Daoy (cell line): ENCODE data around the gene PRKAR2B. TPM values are rescaled to one million over a fixed set of nuclear protein-coding genes. Genes with fewer than 3 reads are reported as not detected.
A peak's percentile ranks its signal among the peaks of the same experiment; 100 is the strongest.
"Not testable (repeated sequence)": the region's sequence is repeated elsewhere in the genome, so short reads cannot be mapped to it uniquely, and the experiment has no call there.

Experiments
- DNase-seq: peaks from one replicate; pipeline ENCODE4 v3.0.0-alpha.2; 2015; ENCODE audit warnings: low read depth
- total RNA-seq: library from RNA; depleted of rRNA; stranded (reverse); fragments of >200 nt; shearing (Covaris generic); gene quantifications from 2 replicates; pipeline ENCODE4 v1.2.3, GENCODE V29; 2014

Gene PRKAR2B
- total RNA-seq, 1 experiment from 2014 or later = 12.3 TPM

- no peak for DNase-seq
Measured at GRCh38 chr7:107077699-107078516, 33.4 kb downstream of the PRKAR2B start.

GRCh38 chr7:107078517-107078966 lies 34.0 kb downstream of the PRKAR2B start:
- peak; percentile 85 for DNase-seq

GRCh38 chr7:107079212-107079940 lies 34.9 kb downstream of the PRKAR2B start:
- no peak for DNase-seq

- DNase-seq = no peak
Measured at GRCh38 chr7:107080099-107080505, 35.6 kb downstream of the PRKAR2B start.

- DNase-seq = no peak
Measured at GRCh38 chr7:107080533-107080932, 36.0 kb downstream of the PRKAR2B start.

GRCh38 chr7:107085180-107085579 lies 40.7 kb downstream of the PRKAR2B start:
- no peak for DNase-seq

GRCh38 chr7:107089627-107090026 lies 45.1 kb downstream of the PRKAR2B start:
- DNase-seq = no peak

GRCh38 chr7:107090457-107090856 lies 46.0 kb downstream of the PRKAR2B start:
- DNase-seq = no peak

GRCh38 chr7:107091306-107091705 lies 46.8 kb downstream of the PRKAR2B start:
- DNase-seq = no peak

GRCh38 chr7:107093671-107094070 lies 49.2 kb downstream of the PRKAR2B start:
- not testable (repeated sequence) for DNase-seq

- not testable (repeated sequence) for DNase-seq
Measured at GRCh38 chr7:107099154-107099553, 54.6 kb downstream of the PRKAR2B start.

- no peak for DNase-seq
Measured at GRCh38 chr7:107100824-107101223, 56.3 kb downstream of the PRKAR2B start.

GRCh38 chr7:107103369-107103768 lies 58.9 kb downstream of the PRKAR2B start:
- DNase-seq = peak; percentile 86

GRCh38 chr7:107104801-107105200 lies 60.3 kb downstream of the PRKAR2B start:
- no peak for DNase-seq

- DNase-seq = no peak
Measured at GRCh38 chr7:107105591-107106245, 61.2 kb downstream of the PRKAR2B start.

- DNase-seq = no peak
Measured at GRCh38 chr7:107108793-107109371, 64.4 kb downstream of the PRKAR2B start.

- no peak for DNase-seq
Measured at GRCh38 chr7:107109955-107110354, 65.5 kb downstream of the PRKAR2B start.

- no peak for DNase-seq
Measured at GRCh38 chr7:107111196-107111595, 66.7 kb downstream of the PRKAR2B start.

GRCh38 chr7:107113866-107114265 lies 69.4 kb downstream of the PRKAR2B start:
- DNase-seq = no peak

GRCh38 chr7:107115114-107115513 lies 70.6 kb downstream of the PRKAR2B start:
- no peak for DNase-seq

GRCh38 chr7:107115762-107116540 lies 71.4 kb downstream of the PRKAR2B start:
- DNase-seq = no peak
